KBM-7 (cell line): ENCODE measurements around the gene NKX2-4.
"Not testable (repeated sequence)": the region's sequence is repeated elsewhere in the genome, so short reads cannot be mapped to it uniquely, and the experiment has no call there.

Source experiments
- DNase-seq: peaks from one replicate; pipeline ENCODE4 v3.0.0-alpha.2; 2015
- in situ Hi-C: fragments of 300-500 bp; cut with MboI; formaldehyde crosslinking; loops from 2 replicates; pipeline ENCODE4 v1.14.3; 2020; ENCODE audit warnings: low sequenced_read_pairs, low pct_unique_long_range_greater_than_20kb, mixed read lengths

NKX2-4 gene

GRCh38 chr20:21372016-21372415 is 25.3 kb downstream of the NKX2-4 start:
- in situ Hi-C loops = no loop called here
- DNase-seq = no peak

GRCh38 chr20:21371193-21371592 is 26.1 kb downstream of the NKX2-4 start:
- no peak for DNase-seq
- in situ Hi-C loops = no loop called here

GRCh38 chr20:21368791-21369190 is 28.5 kb downstream of the NKX2-4 start:
- in situ Hi-C loops = no loop called here
- no peak for DNase-seq

- DNase-seq, in situ Hi-C loops: not testable (repeated sequence)
Observed at GRCh38 chr20:21366273-21366672, 31.1 kb downstream of the NKX2-4 start.

GRCh38 chr20:21365771-21366170 is 31.6 kb downstream of the NKX2-4 start:
- in situ Hi-C loops = no loop called here
- no peak for DNase-seq

- no peak for DNase-seq
- in situ Hi-C loops = no loop called here
Observed at GRCh38 chr20:21364413-21364812, 32.9 kb downstream of the NKX2-4 start.

- in situ Hi-C loops = no loop called here
- DNase-seq = peak; percentile 47
Observed at GRCh38 chr20:21361266-21361665, 36.1 kb downstream of the NKX2-4 start.

- in situ Hi-C loops = no loop called here
- no peak for DNase-seq
Observed at GRCh38 chr20:21360705-21361104, 36.6 kb downstream of the NKX2-4 start.

GRCh38 chr20:21358737-21359136 is 38.6 kb downstream of the NKX2-4 start:
- no peak for DNase-seq
- in situ Hi-C loops = no loop called here

- in situ Hi-C loops = no loop called here
- no peak for DNase-seq
Observed at GRCh38 chr20:21357844-21358243, 39.5 kb downstream of the NKX2-4 start.

GRCh38 chr20:21356386-21356785 is 40.9 kb downstream of the NKX2-4 start:
- DNase-seq = no peak
- in situ Hi-C loops = no loop called here

GRCh38 chr20:21355981-21356380 is 41.3 kb downstream of the NKX2-4 start:
- in situ Hi-C loops = no loop called here
- DNase-seq = no peak

GRCh38 chr20:21353236-21353635 is 44.1 kb downstream of the NKX2-4 start:
- no peak for DNase-seq
- in situ Hi-C loops = no loop called here

- no peak for DNase-seq
Observed at GRCh38 chr20:21352703-21353102, 44.6 kb downstream of the NKX2-4 start.

More at GRCh38 chr20:21352703-21353102, 44.6 kb downstream of the NKX2-4 start:
- in situ Hi-C loops = no loop called here
